ENCODE data around the gene NDUFS7. TPM values are rescaled to one million over a fixed set of nuclear protein-coding genes. Genes with fewer than 3 reads are reported as not detected.

The NDUFS7 gene
- polyA plus RNA-seq, 1 donor, result 88.4 TPM

GRCh38 chr19:1386945-1387683 lies 3.4 kb downstream of the NDUFS7 start:
- DNase-seq, result no peak

- no peak for DNase-seq
Measured at GRCh38 chr19:1387684-1388636, 4.3 kb downstream of the NDUFS7 start.

- DNase-seq, result no peak
Measured at GRCh38 chr19:1388637-1389026, 4.9 kb downstream of the NDUFS7 start.

- DNase-seq, result no peak
Measured at GRCh38 chr19:1389033-1389940, 5.6 kb downstream of the NDUFS7 start.

GRCh38 chr19:1390890-1391423 lies 7.2 kb downstream of the NDUFS7 start:
- no peak for DNase-seq

GRCh38 chr19:1392407-1392806 lies 8.7 kb downstream of the NDUFS7 start:
- DNase-seq, result no peak

- DNase-seq, result no peak
Measured at GRCh38 chr19:1392939-1393530, 9.3 kb downstream of the NDUFS7 start.

- DNase-seq, result no peak
Measured at GRCh38 chr19:1393841-1394240, 10.1 kb downstream of the NDUFS7 start.

GRCh38 chr19:1394252-1395193 lies 10.8 kb downstream of the NDUFS7 start:
- no peak for DNase-seq

GRCh38 chr19:1395194-1396018 lies 11.7 kb downstream of the NDUFS7 start:
- DNase-seq, result no peak

GRCh38 chr19:1396019-1396767 lies 12.5 kb downstream of the NDUFS7 start:
- DNase-seq, result no peak

GRCh38 chr19:1396768-1397679 lies 13.3 kb downstream of the NDUFS7 start:
- no peak for DNase-seq

GRCh38 chr19:1397838-1398237 lies 14.1 kb downstream of the NDUFS7 start:
- no peak for DNase-seq

GRCh38 chr19:1399079-1399478 lies 15.4 kb downstream of the NDUFS7 start:
- DNase-seq, result no peak

- DNase-seq, result no peak
Measured at GRCh38 chr19:1399745-1400144, 16.0 kb downstream of the NDUFS7 start.

- DNase-seq, result no peak
Measured at GRCh38 chr19:1400281-1401137, 16.8 kb downstream of the NDUFS7 start.
